HCT116 (cell line): Measurements from ENCODE around the gene SRSF2.

ENCODE experiments used
- CTCF ChIP-seq, 3 experiments: fragments of 200-600 bp in 1 of 3; sonication (generic) in 1 of 3; IDR thresholded peaks in 2 of 3; conservative IDR thresholded peaks in 1 of 3; 2 replicates each; pipeline ENCODE4 v1.5.1; 2012 to 2017; ENCODE audit warnings: low read depth in 2 of 3, low read length in 2 of 3, antibody characterized with exemption in 1 of 3, borderline replicate concordance in 1 of 3, control low read depth in 1 of 3, mild to moderate bottlenecking in 1 of 3, mixed read lengths in 1 of 3, mixed run types in 1 of 3, moderate library complexity in 1 of 3; ENCODE audit not compliant: insufficient read depth in 1 of 3
- EZH2 ChIP-seq: fragments of 200-600 bp; sonication (generic); IDR thresholded peaks from 2 replicates; pipeline ENCODE4 v1.6.1; 2017; ENCODE audit warnings: antibody characterized with exemption, mixed run types
- EZH2phosphoT487 ChIP-seq: fragments of 200-600 bp; IDR thresholded peaks from 2 replicates; pipeline ENCODE4 v1.6.1; 2018; ENCODE audit warnings: antibody characterized with exemption, borderline replicate concordance
- JUND ChIP-seq: IDR thresholded peaks from 2 replicates; pipeline ENCODE4 v1.6.1; 2012
- POLR2A ChIP-seq: IDR thresholded peaks from 2 replicates; pipeline ENCODE4 v1.7.0; 2011; ENCODE audit warnings: borderline replicate concordance; ENCODE audit not compliant: insufficient read depth, insufficient read length; ENCODE audit errors: extremely low read depth
- SRF ChIP-seq: IDR thresholded peaks from 2 replicates; pipeline ENCODE4 v1.6.1; 2012; ENCODE audit warnings: low read depth
- ZBTB33 ChIP-seq: IDR thresholded peaks from 2 replicates; pipeline ENCODE4 v1.6.1; 2011; ENCODE audit warnings: mild to moderate bottlenecking, low read length, moderate library complexity; ENCODE audit not compliant: insufficient replicate concordance; ENCODE audit errors: extremely low read depth
- ZNF274 ChIP-seq: fragments of 200-500 bp; sonication (Bioruptor generic); IDR thresholded peaks from 2 replicates; pipeline ENCODE4 v1.6.1; 2014; ENCODE audit warnings: mild to moderate bottlenecking, low read depth, low read length, inconsistent platforms

- no peak for TF ChIP-seq ZBTB33
- no peak for TF ChIP-seq CTCF (IDR thresholded peaks at IDR 0.05 in 2 of 3, conservative IDR thresholded peaks at IDR 0.05 in 1 of 3; ENCODE audit: borderline replicate concordance in 1 of 3, insufficient read depth in 1 of 3, low read depth in 2 of 3, low read length in 2 of 3)
- TF ChIP-seq JUND, result no peak
- no peak for TF ChIP-seq POLR2A
- no peak for TF ChIP-seq ZNF274
- no peak for TF ChIP-seq SRF
- TF ChIP-seq EZH2, result no peak
- no peak for TF ChIP-seq EZH2phosphoT487
These were observed 20.1 kb upstream of the SRSF2 start for GRCh38 chr17:76757256-76757655.
